Activated CD8-positive, alpha-beta memory T cell treated with anti-CD3 and anti-CD28 coated beads for 36 hours (primary cell): Measurements from ENCODE around the gene ADPRS. TPM values are rescaled to one million over a fixed set of nuclear protein-coding genes. Genes with fewer than 3 reads are reported as not detected.

Experiments used
- CTCF ChIA-PET: fragments of 350-600 bp; sonication (Branson Sonifier 250); formaldehyde crosslinking; loops from one replicate; lab custom pipeline; 2021; ENCODE audit warnings: antibody characterized with exemption; lab: Charles Lee
- POLR2A ChIA-PET: fragments of 350-600 bp; sonication (Branson Sonifier 250); formaldehyde crosslinking; loops from one replicate; lab custom pipeline; 2021; ENCODE audit warnings: antibody characterized with exemption; lab: Charles Lee
- total RNA-seq, 2 experiments: library from RNA; stranded (reverse); gene quantifications; one replicate each; pipeline ENCODE4 v1.2.3, GENCODE V29; 2021

ADPRS gene
- total RNA-seq, 2 experiments from 2014 or later, result 46.0 to 46.6 TPM

GRCh38 chr1:36097693-36098585 is 9.2 kb downstream of the ADPRS start:
- ChIA-PET POLR2A (no interaction called here), CTCF (interaction anchor here (0.9 to 2.6 kb wide), 4 partner anchors 8 to 303 kb away, joined by 3 to 14 read pairs (median 4); no protein-coding TSS in a partner anchor)

- ChIA-PET POLR2A (no interaction called here), CTCF (interaction anchor here (0.9 to 4.3 kb wide), 3 partner anchors 9 to 302 kb away, joined by 3 to 42 read pairs (median 3); no protein-coding TSS in a partner anchor)
Measured at GRCh38 chr1:36098650-36099365, 10.1 kb downstream of the ADPRS start.

- POLR2A ChIA-PET, result no interaction called here
- CTCF ChIA-PET, result interaction anchor here (0.6 to 4.3 kb wide), 8 partner anchors 11 to 269 kb away, joined by 3 to 42 read pairs (median 4); no protein-coding TSS in a partner anchor
Measured at GRCh38 chr1:36099681-36100341, 11.1 kb downstream of the ADPRS start.

GRCh38 chr1:36100376-36100775 is 11.7 kb downstream of the ADPRS start:
- CTCF ChIA-PET, result interaction anchor here (0.8 to 4.3 kb wide), 7 partner anchors 10 to 269 kb away, joined by 3 to 42 read pairs (median 4); no protein-coding TSS in a partner anchor
- POLR2A ChIA-PET, result no interaction called here

GRCh38 chr1:36101546-36101945 is 12.9 kb downstream of the ADPRS start:
- CTCF ChIA-PET, result interaction anchor here (0.8 to 4.3 kb wide), 3 partner anchors 8 to 59 kb away, joined by 3 to 42 read pairs (median 3); no protein-coding TSS in a partner anchor

GRCh38 chr1:36106269-36106668 is 17.6 kb downstream of the ADPRS start:
- POLR2A ChIA-PET, result no interaction called here
- CTCF ChIA-PET, result interaction anchor here (0.7 to 1.4 kb wide), 2 partner anchors 43 to 549 kb away, joined by 3 to 6 read pairs; partner anchors contain the start of gene TRAPPC3

More at GRCh38 chr1:36101546-36101945, 12.9 kb downstream of the ADPRS start:
- POLR2A ChIA-PET, result no interaction called here

- CTCF ChIA-PET, result interaction anchor here (1.1 to 2.5 kb wide), 3 partner anchors 27 to 42 kb away, joined by 3 to 9 read pairs (median 6); partner anchors contain the start of gene TRAPPC3
- POLR2A ChIA-PET, result no interaction called here
Measured at GRCh38 chr1:36107394-36107793, 18.7 kb downstream of the ADPRS start.

GRCh38 chr1:36108314-36108713 is 19.6 kb downstream of the ADPRS start:
- CTCF ChIA-PET, result interaction anchor here (2.5 kb wide), 1 partner anchor 26 kb away, joined by 9 read pairs; no protein-coding TSS in a partner anchor
- POLR2A ChIA-PET, result no interaction called here

GRCh38 chr1:36109041-36109679 is 20.5 kb downstream of the ADPRS start:
- ChIA-PET CTCF (interaction anchor here (0.8 to 2.5 kb wide), 2 partner anchors 8 to 25 kb away, joined by 3 to 9 read pairs; no protein-coding TSS in a partner anchor), POLR2A (no interaction called here)

GRCh38 chr1:36111151-36111550 is 22.5 kb downstream of the ADPRS start:
- ChIA-PET POLR2A (interaction anchor here (1.0 kb wide), 1 partner anchor 34 kb away, joined by 3 read pairs; no protein-coding TSS in a partner anchor), CTCF (interaction anchor here (1.4 to 2.7 kb wide), 2 partner anchors 11 to 23 kb away, joined by 4 to 16 read pairs; no protein-coding TSS in a partner anchor)

GRCh38 chr1:36112823-36113222 is 24.1 kb downstream of the ADPRS start:
- ChIA-PET CTCF (no interaction called here), POLR2A (no interaction called here)

GRCh38 chr1:36114371-36114770 is 25.7 kb downstream of the ADPRS start:
- POLR2A ChIA-PET, result no interaction called here
- CTCF ChIA-PET, result no interaction called here

GRCh38 chr1:36115200-36115669 is 26.5 kb downstream of the ADPRS start:
- CTCF ChIA-PET, result interaction anchor here (0.9 kb wide), 1 partner anchor 19 kb away, joined by 3 read pairs; no protein-coding TSS in a partner anchor
- POLR2A ChIA-PET, result no interaction called here

- ChIA-PET CTCF (interaction anchor here (0.6 to 0.9 kb wide), 2 partner anchors 19 to 154 kb away, joined by 3 read pairs; no protein-coding TSS in a partner anchor), POLR2A (no interaction called here)
Measured at GRCh38 chr1:36115931-36116330, 27.2 kb downstream of the ADPRS start.

GRCh38 chr1:36116901-36117300 is 28.2 kb downstream of the ADPRS start:
- POLR2A ChIA-PET, result no interaction called here

GRCh38 chr1:36118447-36119204 is 29.9 kb downstream of the ADPRS start:
- CTCF ChIA-PET, result interaction anchor here (0.6 to 1.2 kb wide), 4 partner anchors 16 to 157 kb away, joined by 3 to 7 read pairs (median 5); no protein-coding TSS in a partner anchor
- POLR2A ChIA-PET, result interaction anchor here (0.7 kb wide), 1 partner anchor 9 kb away, joined by 7 read pairs; no protein-coding TSS in a partner anchor

More at GRCh38 chr1:36116901-36117300, 28.2 kb downstream of the ADPRS start:
- CTCF ChIA-PET, result interaction anchor here (0.7 to 1.5 kb wide), 2 partner anchors 20 to 38 kb away, joined by 3 read pairs; no protein-coding TSS in a partner anchor

GRCh38 chr1:36119456-36119855 is 30.8 kb downstream of the ADPRS start:
- ChIA-PET CTCF (interaction anchor here (0.7 to 1.0 kb wide), 2 partner anchors 15 to 19 kb away, joined by 3 to 7 read pairs; no protein-coding TSS in a partner anchor), POLR2A (no interaction called here)
